Measurements from ENCODE around the gene AVPI1.

Gene AVPI1

DNA sequence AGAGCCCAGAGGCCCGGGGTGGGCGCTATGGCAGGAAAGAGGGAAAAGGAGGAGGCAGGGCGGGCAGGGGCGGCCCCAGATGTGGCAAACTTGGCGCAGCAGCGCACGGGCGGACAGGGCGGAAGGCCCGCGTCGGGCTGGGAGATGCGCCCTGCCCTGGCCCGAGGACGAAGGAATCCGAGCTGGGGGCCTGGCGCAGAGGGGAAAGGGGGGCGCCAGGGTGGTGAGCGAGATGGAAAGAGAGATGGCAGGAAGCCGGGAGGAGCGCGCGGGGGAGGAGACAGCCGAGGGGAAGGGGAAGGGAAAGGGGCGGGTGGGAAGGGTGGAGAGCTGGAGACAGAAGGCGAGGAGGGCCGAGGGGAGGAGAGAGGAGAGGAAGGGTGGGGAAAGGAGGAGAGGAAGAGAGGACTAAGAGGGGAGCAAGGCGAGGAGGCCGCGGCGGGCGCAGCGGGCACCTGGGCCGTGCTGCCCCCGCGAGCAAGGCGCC is 26.3 kb upstream of the AVPI1 start, which contains the start of gene MARVELD1:
Gene MARVELD1, plus strand, starts transcription at position 392 of the 487 bp plus-strand sequence. CDS start 147 bp downstream, outside the sequence.
- DNase-seq (ENCODE audit: low read depth, low spot score) = peak; percentile 84
- H3K4me3 ChIP-seq (ENCODE audit: low read depth, low read length) = peak within 1 kb of the TSS; percentile 69
- TF ChIP-seq, protein P1, sequence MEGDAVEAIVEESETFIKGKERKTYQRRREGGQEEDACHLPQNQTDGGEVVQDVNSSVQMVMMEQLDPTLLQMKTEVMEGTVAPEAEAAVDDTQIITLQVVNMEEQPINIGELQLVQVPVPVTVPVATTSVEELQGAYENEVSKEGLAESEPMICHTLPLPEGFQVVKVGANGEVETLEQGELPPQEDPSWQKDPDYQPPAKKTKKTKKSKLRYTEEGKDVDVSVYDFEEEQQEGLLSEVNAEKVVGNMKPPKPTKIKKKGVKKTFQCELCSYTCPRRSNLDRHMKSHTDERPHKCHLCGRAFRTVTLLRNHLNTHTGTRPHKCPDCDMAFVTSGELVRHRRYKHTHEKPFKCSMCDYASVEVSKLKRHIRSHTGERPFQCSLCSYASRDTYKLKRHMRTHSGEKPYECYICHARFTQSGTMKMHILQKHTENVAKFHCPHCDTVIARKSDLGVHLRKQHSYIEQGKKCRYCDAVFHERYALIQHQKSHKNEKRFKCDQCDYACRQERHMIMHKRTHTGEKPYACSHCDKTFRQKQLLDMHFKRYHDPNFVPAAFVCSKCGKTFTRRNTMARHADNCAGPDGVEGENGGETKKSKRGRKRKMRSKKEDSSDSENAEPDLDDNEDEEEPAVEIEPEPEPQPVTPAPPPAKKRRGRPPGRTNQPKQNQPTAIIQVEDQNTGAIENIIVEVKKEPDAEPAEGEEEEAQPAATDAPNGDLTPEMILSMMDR (IDR thresholded peaks at IDR 0.05; ENCODE audit: low read depth, low read length) = no peak
- in situ Hi-C loops (cut with HindIII; ENCODE audit: low sequenced_read_pairs) = no loop called here

DNA sequence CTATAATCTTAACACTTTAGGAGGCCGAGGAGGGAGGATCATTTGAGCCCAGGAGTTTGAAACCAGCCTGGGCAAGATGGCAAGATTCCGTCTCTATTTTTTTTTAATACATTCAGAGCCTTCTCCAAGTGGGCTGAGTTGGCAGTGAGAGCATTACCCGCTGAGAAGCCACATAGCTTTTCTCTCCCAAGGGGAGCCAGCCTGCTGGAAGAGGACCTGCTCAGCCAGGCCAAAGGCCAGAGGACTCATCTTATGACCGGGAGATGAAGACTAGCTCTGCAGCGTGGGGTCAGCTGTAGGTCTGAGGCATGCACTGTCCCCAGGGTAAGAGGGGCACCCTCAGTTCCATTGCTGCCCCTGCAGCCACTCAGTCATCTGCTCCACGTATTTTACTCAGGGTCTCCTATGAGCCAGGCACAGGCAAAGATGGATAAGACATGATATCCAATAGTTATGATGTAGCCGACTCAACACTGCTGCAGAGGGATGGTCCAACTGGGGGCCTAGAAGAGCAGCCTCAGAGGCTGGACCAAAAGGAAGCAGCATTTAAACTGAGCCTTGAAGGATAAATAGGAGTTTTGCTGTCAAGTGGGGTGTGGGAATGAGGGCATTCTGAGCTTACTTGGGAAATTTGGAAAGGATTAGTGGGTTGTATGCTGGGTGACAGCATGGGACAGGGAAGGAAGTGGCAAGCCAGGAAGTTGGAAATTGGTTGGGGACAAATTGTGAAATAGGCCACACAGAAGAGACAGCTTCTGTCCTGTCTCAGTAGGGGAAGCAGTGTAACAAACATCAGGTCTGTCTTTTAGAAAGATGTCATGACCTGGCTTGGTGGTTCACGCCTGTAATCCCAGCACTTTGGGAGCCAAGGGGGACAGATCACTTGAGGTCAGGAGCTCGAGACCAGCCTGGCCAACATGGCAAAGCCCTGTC is 24.9 kb upstream of the AVPI1 start:
- no peak for DNase-seq (ENCODE audit: low read depth, low spot score)
- H3K4me3 ChIP-seq (ENCODE audit: low read depth, low read length) = no peak overlapping the region
- TF ChIP-seq, protein P1 (IDR thresholded peaks at IDR 0.05; ENCODE audit: low read depth, low read length) = no peak
- in situ Hi-C loops (cut with HindIII; ENCODE audit: low sequenced_read_pairs) = no loop called here

DNA sequence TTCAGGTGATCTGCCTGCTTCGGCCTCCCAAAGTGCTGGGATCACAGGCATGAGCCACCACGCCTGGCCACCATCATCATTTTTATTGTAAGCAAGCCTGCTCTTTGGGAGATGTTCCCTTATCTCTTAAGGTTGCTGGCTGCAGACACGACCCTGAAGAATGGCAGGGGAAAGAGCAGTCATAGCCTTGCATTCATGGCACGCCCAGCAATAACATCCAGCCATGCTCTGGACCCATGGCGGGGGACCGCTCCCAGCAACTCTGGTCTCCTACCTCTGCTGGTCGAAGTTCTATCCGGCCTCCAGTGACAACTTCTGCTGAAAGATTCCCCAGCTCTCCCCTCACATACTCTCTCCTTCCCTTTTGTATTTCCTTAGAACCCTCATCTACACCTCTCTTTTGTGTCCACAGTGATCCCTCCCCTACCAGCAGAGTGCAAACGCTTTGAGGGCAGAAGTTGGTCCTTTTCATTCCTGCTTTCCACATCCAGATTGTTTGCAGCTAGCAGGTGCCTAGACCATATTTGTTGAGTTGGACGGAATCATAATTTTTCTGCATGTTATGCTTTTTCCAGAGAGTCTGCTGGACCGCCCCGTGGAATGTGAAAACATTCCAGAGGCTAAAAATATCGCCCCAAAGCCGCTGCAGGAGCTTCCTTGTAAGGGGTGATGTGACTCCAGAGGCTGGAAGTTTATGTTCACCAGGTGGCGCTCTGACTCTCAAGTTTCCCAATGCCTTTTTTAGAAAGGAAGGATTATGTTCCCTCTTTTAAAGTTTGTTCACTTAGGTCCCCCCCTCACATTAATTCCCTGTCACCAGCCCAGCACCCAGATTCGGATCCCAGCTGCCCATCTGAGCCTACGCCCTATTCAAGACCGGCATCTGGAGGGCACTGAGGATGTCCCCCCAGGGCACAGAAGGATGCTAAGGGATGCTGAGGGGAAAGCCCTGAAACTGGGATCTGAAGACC is 22.2 kb upstream of the AVPI1 start:
- TF ChIP-seq, protein P1 (IDR thresholded peaks at IDR 0.05; ENCODE audit: low read depth, low read length) = peak; percentile 80
- peak; percentile 80 for DNase-seq (ENCODE audit: low read depth, low spot score)
- in situ Hi-C loops (cut with HindIII; ENCODE audit: low sequenced_read_pairs) = no loop called here
- no peak overlapping the region for H3K4me3 ChIP-seq (ENCODE audit: low read depth, low read length)

DNA sequence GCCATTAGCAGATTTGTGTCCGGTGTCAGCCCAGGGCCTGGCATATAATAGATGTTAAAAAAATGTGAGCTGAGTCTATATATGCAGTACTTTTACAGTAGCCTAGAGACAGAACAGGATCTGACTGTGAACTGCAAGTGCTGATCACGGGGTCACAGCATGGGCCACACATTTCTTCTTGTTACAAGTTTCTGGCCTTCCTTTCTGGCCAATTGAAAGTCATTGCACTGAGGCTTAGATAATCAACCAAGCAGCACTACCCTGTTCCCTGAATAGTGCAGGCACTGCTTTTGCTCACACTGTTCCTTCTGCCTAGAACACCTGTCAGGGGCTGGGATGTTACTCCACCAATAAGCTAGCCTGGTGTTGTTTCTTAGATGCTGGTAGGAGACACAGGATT is 21.1 kb upstream of the AVPI1 start:
- DNase-seq (ENCODE audit: low read depth, low spot score) = no peak
- in situ Hi-C loops (cut with HindIII; ENCODE audit: low sequenced_read_pairs) = no loop called here

DNA sequence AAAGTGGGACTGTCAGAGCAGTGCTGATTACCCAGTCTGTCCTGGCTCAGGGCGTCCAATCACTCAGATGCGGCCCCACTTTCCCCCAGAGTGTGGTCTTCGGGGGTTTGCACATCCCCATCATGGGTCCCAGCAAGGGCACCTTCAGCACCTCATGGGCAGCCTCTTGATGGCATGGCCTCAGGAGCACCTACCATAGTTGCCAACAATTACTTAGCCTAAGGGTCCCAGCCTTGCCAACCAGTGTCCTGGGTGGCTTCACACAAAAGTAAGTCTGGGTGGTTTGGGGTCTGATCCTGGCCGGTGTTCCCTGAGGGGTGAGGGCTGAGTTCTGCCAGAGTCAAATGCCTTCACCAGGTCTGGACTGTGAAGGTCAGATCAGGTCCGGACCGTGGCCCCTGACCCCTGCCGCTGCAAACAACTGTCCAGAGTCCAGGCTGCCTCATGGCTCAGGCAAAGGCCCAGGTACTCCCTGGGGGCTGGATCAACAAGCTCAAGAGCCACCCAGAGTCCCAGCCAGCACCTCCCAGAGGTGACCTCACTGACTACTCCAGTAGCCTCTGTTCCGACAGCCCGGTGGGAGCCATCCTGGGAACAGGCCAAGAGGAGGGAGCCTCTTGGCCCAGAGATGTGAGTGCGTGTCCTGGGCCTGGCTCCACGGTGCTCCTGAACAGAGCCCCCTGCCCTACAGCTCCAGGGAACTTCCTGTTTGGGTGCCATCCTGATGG is 20.3 kb upstream of the AVPI1 start:
- no peak for DNase-seq (ENCODE audit: low read depth, low spot score)
- in situ Hi-C loops (cut with HindIII; ENCODE audit: low sequenced_read_pairs) = no loop called here
- H3K4me3 ChIP-seq (ENCODE audit: low read depth, low read length) = no peak overlapping the region
- TF ChIP-seq, protein P1 (IDR thresholded peaks at IDR 0.05; ENCODE audit: low read depth, low read length) = no peak

More for the DNA sequence above, 21.1 kb upstream of the AVPI1 start:
- H3K4me3 ChIP-seq (ENCODE audit: low read depth, low read length) = no peak overlapping the region
- TF ChIP-seq, protein P1 (IDR thresholded peaks at IDR 0.05; ENCODE audit: low read depth, low read length) = no peak
